GM18867 (cell line): ENCODE data around the gene BIRC5.

Experiments
- ATAC-seq: cut with Tn5 transposase; IDR thresholded peaks from one replicate; pipeline ENCODE4 v1.9.1; 2021; ENCODE audit warnings: mild to moderate bottlenecking, moderate library complexity; ENCODE audit not compliant: unreplicated experiment

BIRC5 gene

DNA sequence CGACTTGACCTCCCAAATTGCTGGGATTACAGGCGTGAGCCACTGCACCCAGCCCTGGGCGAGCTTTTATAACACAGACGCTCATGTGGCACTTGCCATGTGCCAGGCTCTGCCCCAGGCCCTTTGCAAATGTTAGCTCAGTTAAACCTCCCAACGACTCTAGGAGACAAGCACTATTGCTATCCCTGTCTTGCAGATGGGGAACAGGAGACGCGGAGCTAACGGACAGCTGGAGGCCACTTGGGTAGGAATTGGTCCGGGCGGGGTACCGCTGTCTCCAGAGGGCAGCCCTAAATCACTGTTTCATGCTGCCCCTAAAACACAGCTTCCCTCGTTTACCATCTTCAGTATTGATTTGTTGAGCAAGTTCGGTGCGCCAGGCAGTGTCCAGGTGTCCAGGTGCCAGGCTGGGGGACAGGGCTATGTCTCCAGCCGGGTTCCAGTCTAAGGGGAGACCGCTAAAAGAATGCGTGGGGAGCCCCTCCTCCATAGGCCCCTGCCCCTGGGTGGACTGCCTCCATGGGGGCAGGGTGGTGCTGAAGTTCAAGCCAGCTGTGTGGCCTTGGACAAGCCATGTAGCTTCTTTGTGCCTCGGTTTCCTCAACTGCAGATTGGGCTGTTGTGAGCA is 41.1 kb downstream of the BIRC5 start:
- no peak for ATAC-seq

DNA sequence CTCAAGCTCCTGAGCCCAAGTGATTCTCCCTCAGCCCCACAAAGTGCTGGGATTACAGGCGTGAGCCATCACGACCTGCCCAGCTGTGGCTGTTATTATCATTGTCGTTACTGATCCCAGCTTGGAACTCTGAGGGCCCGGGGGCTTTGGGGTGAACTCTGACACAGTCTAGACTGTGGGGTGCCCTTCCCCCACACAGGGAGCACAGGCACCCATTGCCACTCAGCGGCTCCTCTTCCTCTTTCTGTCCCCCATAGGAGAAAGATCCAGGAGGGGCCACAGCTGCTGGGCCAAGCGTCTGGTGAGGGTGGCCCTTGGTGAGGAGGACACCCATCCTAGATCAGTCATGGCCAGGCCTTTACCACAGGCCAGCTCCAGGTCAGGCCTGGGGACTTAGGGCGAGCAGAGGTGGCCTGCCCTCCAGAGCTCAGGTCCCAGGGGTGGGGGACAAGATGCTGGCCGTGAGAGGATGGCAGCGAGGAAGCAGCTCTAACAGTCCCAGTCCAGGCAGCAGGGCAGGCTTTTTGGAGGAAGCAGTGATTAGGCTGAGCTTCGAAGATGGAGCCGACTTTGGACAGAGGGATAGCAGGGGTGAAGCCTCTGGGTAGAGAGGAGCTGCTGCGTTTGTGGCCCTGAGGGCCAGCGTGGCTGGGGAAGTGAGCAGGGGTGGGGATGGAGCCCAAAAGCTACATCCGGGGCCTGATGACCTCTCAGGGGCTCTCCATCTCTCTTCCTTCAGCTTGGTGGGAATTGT is 42.1 kb downstream of the BIRC5 start:
- ATAC-seq = no peak

DNA sequence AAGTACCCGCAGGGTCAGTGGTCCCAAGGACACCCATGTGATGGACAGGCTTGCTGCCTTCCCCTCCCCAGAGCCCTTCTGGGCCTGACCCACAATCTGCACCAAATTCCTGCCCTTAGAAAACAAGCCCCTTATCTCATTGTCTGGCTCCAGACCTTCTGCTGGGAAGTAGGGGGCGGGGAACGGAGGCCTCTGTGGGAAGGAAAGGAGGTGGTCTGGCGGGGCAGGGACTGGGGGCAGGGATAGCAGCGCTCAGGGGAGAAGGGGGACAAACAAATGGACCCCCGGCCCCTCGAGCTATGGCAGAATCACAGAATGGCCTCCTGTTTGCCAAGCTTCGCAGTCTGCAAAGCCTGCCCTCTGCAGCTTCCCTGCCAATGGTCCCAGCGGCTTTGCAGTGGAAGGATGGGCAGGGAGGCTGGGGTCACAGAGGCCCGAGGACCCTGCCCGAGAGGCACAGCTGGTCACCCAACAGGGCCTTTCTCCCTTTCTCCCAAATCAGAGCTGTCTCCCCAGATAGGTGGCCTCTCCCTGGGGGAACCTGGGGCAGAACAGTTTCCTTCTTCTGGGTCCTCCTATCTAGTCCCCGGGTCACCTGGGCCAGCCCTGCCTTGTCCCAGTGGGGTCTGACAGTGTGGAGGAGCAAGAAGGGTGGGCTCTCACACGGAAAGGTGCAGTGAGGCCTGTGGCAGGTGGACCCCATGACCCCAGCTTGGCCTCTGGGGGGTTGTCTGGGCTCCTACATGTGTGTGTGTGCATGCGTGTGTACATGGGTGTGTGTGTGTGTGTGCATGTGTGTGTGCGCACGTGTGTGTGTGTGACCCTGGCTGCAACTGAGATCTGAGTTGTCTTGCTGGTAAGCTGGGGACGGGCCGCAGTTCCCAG is 42.9 kb downstream of the BIRC5 start:
- no peak for ATAC-seq

DNA sequence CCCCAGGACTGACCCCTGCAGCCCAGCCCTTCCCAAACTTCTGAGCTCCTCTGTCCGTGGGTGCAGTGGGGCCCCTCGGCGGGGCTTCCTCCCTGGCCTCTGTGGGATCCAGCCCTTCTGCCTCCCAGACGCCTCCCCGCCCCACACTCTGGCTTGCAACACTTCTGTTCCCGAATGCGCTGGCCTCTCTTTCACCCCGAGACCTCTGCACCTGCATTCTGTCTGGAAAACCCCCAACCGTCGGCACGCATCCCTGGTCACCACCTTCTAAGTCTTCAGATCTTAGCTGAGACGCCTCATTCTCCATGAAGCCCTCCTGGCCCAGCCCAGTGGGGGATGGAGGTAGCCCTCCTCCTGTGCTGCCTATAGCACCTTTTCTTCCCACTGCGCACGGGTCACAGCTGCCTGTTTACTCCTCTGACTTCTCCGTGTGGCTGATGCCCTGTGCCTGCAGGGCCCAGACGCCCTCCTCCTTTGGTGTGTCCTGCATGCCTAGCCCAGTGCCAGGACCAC is 43.8 kb downstream of the BIRC5 start:
- ATAC-seq = no peak

DNA sequence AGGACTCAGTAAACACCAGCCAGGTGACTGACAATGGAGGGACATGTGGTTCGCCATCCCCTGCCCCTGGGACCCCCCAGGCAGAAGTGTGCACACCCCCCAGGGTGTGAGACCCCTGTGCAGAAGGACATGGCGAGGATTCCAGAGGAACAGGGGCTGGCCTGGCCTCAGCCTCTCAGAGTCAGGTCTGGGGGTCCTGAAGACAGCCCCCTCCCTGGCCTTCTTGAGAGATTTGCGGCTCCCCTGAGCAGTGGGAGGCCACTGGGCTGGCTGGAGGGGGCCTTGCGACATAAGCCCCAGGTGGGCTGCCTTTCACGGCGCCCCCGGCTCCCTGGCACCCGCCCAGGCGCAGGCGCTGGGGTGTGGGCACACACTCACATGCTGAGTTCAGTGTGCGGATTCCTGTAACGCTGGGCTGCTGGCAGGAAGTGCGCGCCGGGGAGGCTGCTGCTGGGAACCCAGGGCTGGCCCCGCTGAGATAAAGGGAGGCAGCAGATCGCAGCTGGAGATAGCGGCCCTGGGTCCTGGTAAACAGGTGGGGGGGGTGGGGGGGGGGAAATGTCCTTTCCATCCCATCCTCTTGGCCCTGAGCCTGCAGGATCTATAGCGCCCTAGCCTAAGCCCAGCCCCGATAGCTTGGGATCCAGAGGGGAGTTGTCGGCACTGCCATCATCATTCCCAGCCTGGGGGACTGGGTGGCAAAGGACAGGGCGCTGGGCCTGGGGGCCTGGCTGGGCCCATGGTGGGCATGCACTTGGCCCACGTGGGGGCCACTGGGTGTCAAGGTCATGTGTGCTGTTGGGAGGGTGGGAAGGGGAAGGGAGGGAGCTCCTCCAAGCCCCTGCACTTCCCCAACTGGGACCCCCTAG is 44.5 kb downstream of the BIRC5 start:
- ATAC-seq = no peak

DNA sequence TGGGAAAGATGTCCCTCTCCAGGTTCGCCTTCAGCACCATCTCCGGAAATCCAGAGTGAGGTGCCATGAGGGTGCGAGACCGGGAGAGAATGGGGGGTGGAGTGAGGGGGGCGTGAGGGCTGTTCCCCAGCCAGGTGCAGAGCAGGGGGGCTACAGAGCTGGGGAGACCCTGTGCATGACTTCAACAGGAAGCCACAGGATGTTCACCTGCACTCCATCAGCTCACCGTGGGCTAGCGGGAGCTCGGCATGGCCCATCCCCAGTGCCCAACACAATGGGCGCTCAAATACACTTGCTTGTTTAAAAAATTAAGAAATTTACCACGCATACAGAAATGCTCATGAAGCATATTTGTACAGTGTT is 45.1 kb downstream of the BIRC5 start:
- ATAC-seq = no peak

DNA sequence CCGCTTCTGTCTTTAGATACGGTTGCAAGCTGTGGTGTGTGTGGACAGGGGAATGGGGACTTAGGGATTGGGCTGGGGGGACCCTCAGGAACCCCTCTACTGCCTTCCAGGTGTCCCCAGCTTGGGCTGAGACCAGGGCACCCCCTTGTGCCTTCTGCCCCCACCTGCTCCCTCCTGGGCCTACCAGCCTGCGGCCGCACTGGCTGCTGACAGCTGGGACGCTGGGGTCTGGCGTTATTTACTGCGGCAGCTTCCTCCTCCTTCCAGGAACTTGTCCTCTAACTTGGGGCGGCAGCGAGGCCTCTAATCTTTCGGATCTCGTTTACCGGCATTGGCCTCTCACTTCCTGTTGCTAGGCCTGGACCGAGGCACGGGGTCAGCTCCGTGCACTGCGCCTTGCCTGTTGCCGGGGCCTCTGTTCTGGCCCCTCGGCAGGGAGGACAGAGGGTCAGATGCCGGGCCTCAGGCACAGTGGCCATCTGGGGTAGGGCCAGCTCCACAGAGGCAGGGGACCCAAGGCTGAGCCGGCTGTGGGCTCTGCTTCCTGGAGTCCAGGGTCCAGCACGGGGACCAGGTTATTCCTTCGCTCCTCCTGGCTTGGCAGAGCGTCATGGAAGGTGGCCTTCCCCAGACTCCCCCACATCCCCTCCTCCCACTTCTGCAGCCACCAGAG is 49.1 kb downstream of the BIRC5 start:
- ATAC-seq = no peak

DNA sequence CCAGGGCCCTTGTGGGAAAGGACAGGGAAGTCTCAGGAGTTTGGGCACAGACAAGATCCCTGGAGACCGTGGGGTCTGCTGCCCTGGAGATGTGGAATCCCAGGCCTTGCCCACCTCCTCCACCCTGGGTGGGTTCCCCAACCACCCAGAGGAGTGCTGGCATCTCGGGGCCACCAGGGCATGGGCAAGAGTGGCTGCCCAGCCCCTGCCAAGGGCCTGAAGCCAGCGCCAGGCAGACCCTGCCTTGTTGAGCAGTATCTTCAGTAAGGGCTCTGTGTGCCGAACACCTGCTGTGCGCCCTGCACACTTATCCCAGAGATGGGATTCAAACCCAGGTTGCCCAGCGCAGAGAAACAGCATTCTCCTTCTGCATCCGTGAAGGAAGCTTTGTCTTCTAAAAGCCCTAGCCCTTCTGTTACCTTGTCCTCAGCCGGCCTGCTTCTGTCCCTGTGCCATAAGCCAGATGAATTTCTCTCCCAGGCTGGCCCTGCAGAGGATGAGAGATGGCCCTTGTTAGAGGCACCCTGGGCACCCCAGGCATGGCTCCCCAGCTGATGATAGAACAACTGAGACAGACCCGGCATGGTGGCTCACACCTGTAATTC is 49.8 kb downstream of the BIRC5 start:
- no peak for ATAC-seq

DNA sequence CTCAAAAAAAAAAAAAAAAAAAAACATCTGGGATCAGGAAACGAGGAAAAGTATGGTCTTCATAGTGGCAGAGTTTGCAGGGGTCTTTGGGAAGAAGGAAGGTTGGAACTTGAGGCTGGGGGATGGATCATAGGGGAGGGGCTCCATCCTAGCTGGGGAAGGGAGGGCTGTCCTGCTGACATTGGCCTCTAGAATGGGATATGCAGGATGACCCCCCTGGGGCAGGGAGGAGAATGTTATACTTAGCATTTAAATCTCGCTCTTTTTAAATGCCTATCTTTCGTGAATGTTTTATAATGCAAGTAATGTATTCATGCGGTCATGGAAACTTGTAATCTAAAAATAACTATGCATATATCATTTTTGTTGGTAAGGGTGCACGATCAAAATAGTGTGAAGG is 50.5 kb downstream of the BIRC5 start:
- no peak for ATAC-seq

DNA sequence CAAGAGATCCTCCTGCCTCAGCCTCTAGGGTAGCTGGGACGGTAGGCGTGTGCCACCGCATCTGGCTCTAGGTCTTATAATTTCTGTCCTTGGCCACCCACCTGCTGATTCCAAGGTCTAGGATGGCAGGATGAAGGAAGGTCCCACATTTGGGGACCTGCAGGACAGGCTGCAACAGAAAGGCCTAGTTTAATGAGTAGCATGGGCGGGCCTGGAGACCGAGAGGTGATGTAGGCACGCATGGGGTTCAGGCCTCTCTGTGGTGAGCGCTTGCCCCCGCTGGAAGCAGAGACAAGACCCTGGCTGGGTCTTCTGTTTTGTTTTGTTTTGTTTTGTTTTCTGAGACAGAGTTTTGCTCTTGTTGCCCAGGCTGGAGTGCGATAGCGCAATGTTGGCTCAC is 51.1 kb downstream of the BIRC5 start:
- ATAC-seq = no peak

DNA sequence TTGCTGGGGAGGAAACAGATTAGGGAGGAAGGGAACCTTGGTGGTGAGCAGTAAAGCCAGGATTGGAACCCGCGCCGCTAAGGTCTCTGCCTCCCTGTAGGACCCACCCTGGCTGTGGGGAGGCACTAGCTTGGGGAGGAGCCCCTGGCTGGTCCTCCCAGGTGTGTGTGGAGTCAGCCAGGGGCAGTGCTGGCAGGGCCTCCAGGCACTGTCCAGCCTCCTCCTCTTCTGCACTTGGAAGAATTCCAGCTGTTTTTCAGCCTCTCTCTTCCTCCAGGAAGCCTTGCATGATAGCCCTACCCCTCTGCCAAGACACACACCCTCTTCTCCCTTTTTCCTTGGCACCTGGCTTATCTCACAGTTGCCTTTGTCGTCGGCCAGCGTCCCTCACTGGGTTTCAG is 52.2 kb downstream of the BIRC5 start:
- ATAC-seq = no peak

DNA sequence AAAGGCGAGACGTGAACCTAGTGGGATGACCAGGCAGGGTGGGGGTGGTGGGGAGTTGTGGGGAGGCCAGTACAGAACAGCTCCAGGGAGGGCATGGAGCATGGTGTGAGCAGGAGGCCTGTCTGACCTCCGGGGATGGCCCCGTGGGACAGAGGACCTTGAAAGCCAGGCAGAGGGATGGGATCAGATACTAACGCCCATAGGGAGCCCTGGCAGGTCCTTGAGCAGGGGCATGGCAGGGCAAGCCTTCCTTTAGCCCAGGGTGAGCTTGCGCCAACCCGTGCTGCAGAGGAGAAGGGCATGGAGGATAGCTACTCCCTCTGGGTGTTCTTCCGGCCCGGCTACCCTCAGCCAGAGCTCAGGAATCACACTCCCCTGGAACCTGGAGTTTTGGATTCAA is 52.7 kb downstream of the BIRC5 start:
- ATAC-seq = no peak

DNA sequence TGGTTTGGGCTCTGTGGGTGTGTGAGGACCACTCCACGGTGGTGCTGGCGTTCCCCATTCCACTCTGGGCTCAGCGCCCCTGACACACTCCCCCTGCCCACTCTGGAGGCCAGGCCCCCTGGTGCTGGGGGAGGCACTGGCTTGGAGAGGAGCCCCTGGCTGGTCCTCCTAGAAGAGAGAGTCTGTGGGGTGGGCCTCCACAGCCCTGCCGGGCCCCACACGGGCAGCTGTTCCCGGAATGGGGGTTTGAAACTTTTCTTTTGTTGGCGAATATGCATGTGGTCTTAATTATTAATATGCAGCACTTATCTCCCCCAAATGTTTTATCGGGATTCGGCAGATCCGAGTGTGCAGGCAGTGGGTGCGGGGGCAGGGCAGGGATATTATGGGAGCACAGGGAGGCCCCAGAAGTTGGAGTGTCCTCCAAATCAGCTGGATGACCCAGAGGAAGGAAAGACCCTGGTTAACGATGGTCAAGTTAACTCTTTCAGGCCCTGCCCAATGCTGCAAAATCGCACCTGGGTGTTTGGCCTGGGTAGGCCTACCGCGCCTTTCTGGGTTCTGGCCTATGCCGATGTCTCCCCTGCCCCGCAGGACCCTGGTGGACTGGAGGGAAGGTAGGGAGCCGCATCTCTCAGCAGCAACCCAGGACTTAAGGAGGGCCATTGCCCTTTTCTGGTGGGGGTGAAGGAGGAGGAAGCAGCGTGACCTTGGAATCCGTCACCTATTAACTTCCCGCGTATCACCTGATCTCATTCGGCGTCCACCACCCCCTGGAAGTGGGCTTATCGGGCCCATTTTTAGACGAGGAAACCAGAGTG is 53.4 kb downstream of the BIRC5 start:
- no peak for ATAC-seq

DNA sequence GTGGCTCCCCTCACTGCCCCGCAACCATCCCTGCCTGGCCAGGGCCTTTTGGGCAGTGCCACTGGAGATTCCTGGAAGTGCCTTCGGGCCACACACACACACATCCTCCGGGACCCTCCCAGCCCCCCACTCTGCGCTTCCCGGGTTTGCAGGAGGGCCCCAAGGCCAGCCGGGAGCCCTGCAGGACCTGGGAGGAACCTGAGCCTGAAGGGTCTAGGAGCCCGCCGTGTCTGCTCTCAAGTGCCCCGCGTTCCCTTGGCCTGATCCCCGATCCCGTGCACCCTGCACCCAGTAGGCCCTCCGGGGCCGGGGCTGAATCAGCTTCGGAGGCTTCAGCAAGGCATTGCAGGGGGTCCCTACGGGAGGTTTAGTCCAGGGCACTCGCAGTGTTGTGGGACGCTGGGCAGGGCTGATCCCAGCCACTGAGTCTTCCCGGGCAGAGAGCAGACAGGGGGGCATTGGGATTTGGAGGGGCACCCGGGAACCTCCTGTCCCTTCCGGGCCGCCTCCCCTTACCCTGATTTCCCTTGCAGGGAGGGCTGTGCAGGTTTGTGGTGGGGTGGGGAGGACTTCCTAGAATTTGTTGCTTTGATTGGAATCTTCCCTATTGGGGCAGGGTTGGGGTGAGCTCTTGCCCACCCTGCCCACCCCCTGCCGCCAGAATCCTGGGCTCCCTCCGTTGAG is 54.3 kb downstream of the BIRC5 start:
- no peak for ATAC-seq

DNA sequence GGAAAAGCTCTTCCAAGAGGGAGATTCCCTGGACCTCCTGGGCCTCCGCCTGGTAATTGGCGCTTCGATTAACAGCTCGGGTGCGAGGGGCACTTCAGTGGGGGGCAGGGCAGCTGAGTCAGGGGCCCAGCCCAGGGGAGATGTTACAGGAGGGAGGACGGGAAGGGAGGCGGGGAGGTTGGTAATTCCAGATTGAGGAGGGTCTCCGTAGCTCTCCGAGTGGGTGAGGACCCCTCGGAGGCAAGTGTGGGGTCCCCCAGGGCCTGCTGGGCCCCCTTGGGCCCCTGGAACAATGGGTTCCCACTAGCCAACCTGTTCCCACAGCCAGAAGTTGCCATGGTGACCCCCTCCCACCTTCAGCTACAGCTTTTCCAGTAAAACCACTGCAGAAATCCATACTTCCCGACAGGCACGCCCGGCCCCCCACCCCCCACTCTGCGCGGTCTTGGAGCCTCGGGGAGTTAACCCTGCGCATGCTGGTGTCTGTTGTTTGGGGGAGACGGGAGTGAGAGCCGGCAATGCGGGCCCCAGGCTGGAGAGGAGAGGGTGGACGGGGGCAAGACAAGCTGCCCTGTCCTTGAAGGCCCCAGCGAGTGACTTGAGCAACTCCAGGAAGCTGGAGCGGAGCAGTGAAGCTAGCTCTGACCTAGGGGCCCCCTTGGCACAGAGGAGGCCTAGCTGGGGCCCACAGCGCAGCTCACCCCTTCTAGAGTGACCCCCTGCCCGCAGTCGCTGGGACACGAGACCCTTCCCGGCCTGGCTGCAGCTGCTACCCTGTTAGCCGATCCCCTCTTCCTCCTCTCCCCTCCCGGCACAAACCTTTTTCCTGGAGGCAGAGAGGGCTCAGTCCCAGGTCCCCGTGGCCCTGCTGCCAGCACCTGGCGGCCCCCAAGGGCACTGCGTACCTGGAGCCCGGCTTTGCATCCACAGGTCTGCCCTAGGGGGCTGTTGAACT is 55.2 kb downstream of the BIRC5 start:
- ATAC-seq = no peak

DNA sequence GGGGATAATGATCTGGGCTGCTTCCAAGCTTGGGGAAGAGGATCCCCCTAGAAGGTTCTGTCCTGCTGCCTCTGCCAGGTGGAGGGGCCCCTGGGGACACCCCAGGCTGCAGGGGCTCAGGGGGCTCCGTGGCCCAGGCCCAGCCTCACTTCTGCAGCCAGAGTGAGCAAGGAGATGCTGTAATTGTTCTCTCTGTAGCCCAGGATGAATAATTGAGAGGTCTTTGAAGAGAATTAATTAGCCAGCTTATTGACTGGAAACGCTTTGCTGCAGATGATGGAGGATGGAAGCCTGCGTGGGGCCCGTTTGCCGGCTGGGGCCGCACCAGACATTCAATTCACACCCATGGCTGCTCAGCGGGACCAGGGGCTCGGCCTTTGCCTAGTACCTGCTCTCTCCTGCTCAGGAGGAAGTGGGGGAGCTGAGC is 55.9 kb downstream of the BIRC5 start:
- ATAC-seq = no peak
